HUES64 (cell line): ENCODE data around the gene PSME4.
"Not testable (repeated sequence)": the region's sequence is repeated elsewhere in the genome, so short reads cannot be mapped to it uniquely, and the experiment has no call there.

Experiments
- H3K27ac ChIP-seq: 2 replicates; pipeline ENCODE4 v1.7.0; 2013; ENCODE audit warnings: low read depth, low read length, inconsistent platforms
- H3K27me3 ChIP-seq: 2 replicates; pipeline ENCODE4 v1.6.1; 2013; ENCODE audit warnings: mild to moderate bottlenecking, low read length; ENCODE audit not compliant: insufficient read depth
- H3K36me3 ChIP-seq: 2 replicates; pipeline ENCODE4 v1.6.1; 2013; ENCODE audit warnings: mild to moderate bottlenecking, low read length; ENCODE audit not compliant: insufficient read depth
- H3K4me1 ChIP-seq: 2 replicates; pipeline ENCODE4 v1.6.1; 2013; ENCODE audit warnings: mild to moderate bottlenecking, low read length, moderate library complexity; ENCODE audit not compliant: insufficient read depth
- H3K4me3 ChIP-seq: 2 replicates; pipeline ENCODE4 v1.5.1; 2013; ENCODE audit warnings: mild to moderate bottlenecking, low read length, moderate library complexity
- H3K9ac ChIP-seq: 2 replicates; pipeline ENCODE4 v1.6.1; 2013; ENCODE audit warnings: mild to moderate bottlenecking, low read depth, low read length
- H3K9me3 ChIP-seq: 2 replicates; pipeline ENCODE4 v1.6.1; 2013; ENCODE audit warnings: low read depth, low read length; ENCODE audit not compliant: insufficient read depth
- WGBS: fragments of 150-250, 120-280 bp; methylation state at CpG from one replicate; pipeline ENCODE4 v1.1.7; 2013; ENCODE audit warnings: missing lambda C conversion rate; 5-methylcytosine and 5-hydroxymethylcytosine counted together

Gene PSME4

GRCh38 chr2:53827398-53828175 is 143.2 kb downstream of the PSME4 start:
- H3K36me3 ChIP-seq, result no peaks in the 10 kb centered on the region
- peak overlapping the region; percentile 15; the same call in 1 of the 2 replicates for H3K27ac ChIP-seq
- WGBS, result 90% methylated on average over 3 of the region's 3 CpGs
- H3K9ac ChIP-seq, result no peak overlapping the region; the same call in 1 of the 2 replicates
- no peaks in the 10 kb centered on the region for H3K9me3 ChIP-seq
- H3K4me1 ChIP-seq, result peaks cover 24% of the 10 kb centered on the region
- H3K4me3 ChIP-seq, result no peak overlapping the region
- H3K27me3 ChIP-seq, result no peaks in the 10 kb centered on the region

- no peak overlapping the region; the same call in 1 of the 2 replicates for H3K9ac ChIP-seq
- peaks cover 24% of the 10 kb centered on the region for H3K4me1 ChIP-seq
- WGBS, result 71% methylated on average over 3 of the region's 3 CpGs
- no peaks in the 10 kb centered on the region for H3K27me3 ChIP-seq
- H3K9me3 ChIP-seq, result no peaks in the 10 kb centered on the region
- no peaks in the 10 kb centered on the region for H3K36me3 ChIP-seq
- H3K4me3 ChIP-seq, result no peak overlapping the region
- H3K27ac ChIP-seq, result peak overlapping the region; percentile 15; the same call in 1 of the 2 replicates
These were observed 144.0 kb downstream of the PSME4 start for GRCh38 chr2:53826587-53827397.

GRCh38 chr2:53826030-53826410 is 144.8 kb downstream of the PSME4 start:
- H3K9me3 ChIP-seq, result no peaks in the 10 kb centered on the region
- no peaks in the 10 kb centered on the region for H3K36me3 ChIP-seq
- WGBS, result 89% methylated on average over 1 of the region's 1 CpG
- no peak overlapping the region for H3K9ac ChIP-seq
- H3K27me3 ChIP-seq, result no peaks in the 10 kb centered on the region
- H3K4me3 ChIP-seq, result no peak overlapping the region
- no peak overlapping the region for H3K27ac ChIP-seq
- peaks cover 24% of the 10 kb centered on the region for H3K4me1 ChIP-seq

GRCh38 chr2:53823639-53824038 is 147.2 kb downstream of the PSME4 start:
- 92% methylated on average over 9 of the region's 9 CpGs for WGBS
- not testable (repeated sequence) for H3K9me3 ChIP-seq, H3K36me3 ChIP-seq, H3K27ac ChIP-seq, H3K27me3 ChIP-seq, H3K4me3 ChIP-seq, H3K9ac ChIP-seq
- peaks cover 24% of the 10 kb centered on the region for H3K4me1 ChIP-seq

- Histone ChIP-seq H3K9me3 (no peaks in the 10 kb centered on the region), H3K4me3 (no peak overlapping the region), H3K27ac (no peak overlapping the region), H3K4me1 (peaks cover 11% of the 10 kb centered on the region), H3K36me3 (peaks cover 16% of the 10 kb centered on the region), H3K9ac (no peak overlapping the region), H3K27me3 (no peaks in the 10 kb centered on the region)
- 95% methylated on average over 6 of the region's 6 CpGs for WGBS
These were observed 149.0 kb downstream of the PSME4 start for GRCh38 chr2:53821810-53822209.

GRCh38 chr2:53820711-53821110 is 150.1 kb downstream of the PSME4 start:
- 0 out of 2 replicates have a peak, but pooled peaks cover under 1% of the 10 kb centered on the region for H3K4me1 ChIP-seq
- WGBS, result 96% methylated on average over 4 of the region's 4 CpGs

GRCh38 chr2:53820048-53820447 is 150.7 kb downstream of the PSME4 start:
- H3K27me3 ChIP-seq, result no peaks in the 10 kb centered on the region
- no peak overlapping the region for H3K27ac ChIP-seq
- no peaks in the 10 kb centered on the region for H3K4me1 ChIP-seq
- H3K4me3 ChIP-seq, result no peak overlapping the region
- WGBS, result 95% methylated on average over 9 of the region's 9 CpGs
- no peak overlapping the region for H3K9ac ChIP-seq
- H3K36me3 ChIP-seq, result peaks cover 26% of the 10 kb centered on the region
- no peaks in the 10 kb centered on the region for H3K9me3 ChIP-seq

More at GRCh38 chr2:53820711-53821110, 150.1 kb downstream of the PSME4 start:
- no peaks in the 10 kb centered on the region for H3K27me3 ChIP-seq
- H3K9ac ChIP-seq, result no peak overlapping the region
- H3K4me3 ChIP-seq, result no peak overlapping the region
- no peaks in the 10 kb centered on the region for H3K9me3 ChIP-seq
- peaks cover 19% of the 10 kb centered on the region for H3K36me3 ChIP-seq
- H3K27ac ChIP-seq, result no peak overlapping the region

- H3K4me3 ChIP-seq, result no peak overlapping the region
- H3K9me3 ChIP-seq, result no peaks in the 10 kb centered on the region
- no peak overlapping the region for H3K9ac ChIP-seq
- 96% methylated on average over 3 of the region's 4 CpGs for WGBS
- no peaks in the 10 kb centered on the region for H3K4me1 ChIP-seq
- no peak overlapping the region for H3K27ac ChIP-seq
- H3K27me3 ChIP-seq, result no peaks in the 10 kb centered on the region
- peaks cover 28% of the 10 kb centered on the region for H3K36me3 ChIP-seq
These were observed 151.2 kb downstream of the PSME4 start for GRCh38 chr2:53819634-53820033.

GRCh38 chr2:53818854-53819435 is 151.8 kb downstream of the PSME4 start:
- no peak overlapping the region for H3K4me3 ChIP-seq
- 93% methylated on average over 3 of the region's 3 CpGs for WGBS
- no peak overlapping the region for H3K9ac ChIP-seq
- no peak overlapping the region for H3K27ac ChIP-seq
- peaks cover 34% of the 10 kb centered on the region for H3K36me3 ChIP-seq
- no peaks in the 10 kb centered on the region for H3K27me3 ChIP-seq
- H3K9me3 ChIP-seq, result no peaks in the 10 kb centered on the region
- H3K4me1 ChIP-seq, result no peaks in the 10 kb centered on the region
